ENCODE results near the gene PEPD.

PEPD gene

GRCh38 chr19:33399745-33400681 is 121.6 kb downstream of the PEPD start:
- H3K4me3 Mint-ChIP-seq, result no peak overlapping the region
- H3K9me3 Mint-ChIP-seq (ENCODE audit: low read depth), result no peaks in the 10 kb centered on the region
- no peak overlapping the region for H3K27ac Mint-ChIP-seq
- H3K36me3 Mint-ChIP-seq, result no peaks in the 10 kb centered on the region
- no peaks in the 10 kb centered on the region for H3K27me3 Mint-ChIP-seq
- no peaks in the 10 kb centered on the region for H3K4me1 Mint-ChIP-seq (ENCODE audit: low read depth)

GRCh38 chr19:33399081-33399744 is 122.4 kb downstream of the PEPD start:
- Mint-ChIP-seq H3K27ac (no peak overlapping the region), H3K4me1 (ENCODE audit: low read depth) (no peaks in the 10 kb centered on the region), H3K4me3 (no peak overlapping the region), H3K27me3 (no peaks in the 10 kb centered on the region), H3K36me3 (no peaks in the 10 kb centered on the region), H3K9me3 (ENCODE audit: low read depth) (no peaks in the 10 kb centered on the region)

DNA sequence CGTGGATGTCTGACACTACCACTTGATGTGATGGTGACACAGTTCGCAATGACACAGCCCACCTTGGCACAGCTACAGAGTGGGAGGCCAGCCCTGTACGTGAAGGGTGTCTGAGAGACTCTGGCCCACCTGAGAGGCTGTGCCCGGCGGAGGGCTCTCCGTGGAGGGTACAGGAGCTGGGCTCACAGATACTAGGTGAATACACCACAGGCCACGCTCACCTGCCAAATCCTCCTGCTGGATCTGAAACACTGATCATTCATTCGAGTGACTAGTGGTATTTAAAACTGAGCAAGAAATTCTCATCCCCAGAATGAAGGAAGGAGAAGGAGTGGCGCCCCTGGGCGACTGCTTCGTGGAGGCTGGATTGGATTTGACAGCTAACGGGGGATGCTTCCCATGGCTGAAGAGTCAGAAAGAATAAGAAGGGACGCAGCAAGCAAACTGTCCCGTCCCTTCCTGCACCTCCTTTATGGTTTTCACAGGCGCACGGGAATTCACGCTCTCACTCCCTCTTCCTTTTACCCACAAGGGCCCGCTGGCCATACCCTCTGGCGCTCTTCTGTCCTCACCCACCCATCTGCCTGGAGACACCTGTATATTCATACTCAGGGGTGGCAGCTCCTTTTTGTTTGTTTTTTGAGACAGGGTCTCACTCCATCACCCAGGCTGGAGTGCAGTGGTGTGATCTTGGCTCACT is 123.1 kb downstream of the PEPD start:
- Mint-ChIP-seq H3K36me3 (no peaks in the 10 kb centered on the region), H3K4me1 (ENCODE audit: low read depth) (no peaks in the 10 kb centered on the region), H3K27ac (no peak overlapping the region), H3K4me3 (no peak overlapping the region), H3K9me3 (ENCODE audit: low read depth) (no peaks in the 10 kb centered on the region), H3K27me3 (no peaks in the 10 kb centered on the region)

DNA sequence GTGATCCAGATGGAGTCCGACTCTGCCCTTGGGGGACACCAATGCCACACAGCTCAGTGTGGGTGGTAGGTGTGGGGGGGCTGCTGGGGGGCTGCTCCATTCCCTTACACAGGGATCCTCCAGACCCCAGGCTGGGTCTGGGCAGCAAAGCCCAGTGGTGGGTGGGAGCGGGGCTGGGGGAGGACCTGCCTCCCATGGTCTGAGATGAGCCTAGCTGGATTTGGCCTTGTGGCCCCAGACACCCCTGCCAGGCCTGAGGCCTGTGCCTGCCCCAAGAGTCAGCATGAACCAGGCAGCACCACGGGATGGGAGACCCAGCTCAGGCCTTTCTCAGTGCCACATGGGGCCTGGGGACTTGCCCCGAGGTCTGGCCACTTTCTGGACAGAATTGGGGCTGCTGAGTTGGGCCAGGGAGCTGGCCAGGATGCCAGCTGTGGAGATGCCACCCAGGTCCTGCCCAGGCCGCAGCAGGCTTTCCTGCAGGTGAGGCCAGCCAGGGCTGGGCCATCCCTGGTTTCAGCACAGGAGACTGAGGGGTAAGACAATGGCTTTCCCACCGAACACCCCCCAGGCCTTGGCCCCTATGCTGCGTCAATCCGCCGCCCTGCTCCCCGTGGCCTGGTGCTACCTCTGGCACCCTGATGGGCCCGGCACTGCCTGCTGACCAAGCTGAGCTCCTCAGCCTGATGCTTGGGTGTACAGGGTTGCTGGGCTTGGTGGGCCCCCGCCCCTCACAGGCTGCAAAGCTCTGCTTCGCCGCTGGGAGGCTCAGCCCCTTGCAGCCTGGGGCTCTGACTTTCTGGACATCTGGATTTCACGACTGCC is 123.8 kb downstream of the PEPD start:
- Mint-ChIP-seq H3K36me3 (no peaks in the 10 kb centered on the region), H3K27ac (no peak overlapping the region), H3K4me1 (ENCODE audit: low read depth) (no peaks in the 10 kb centered on the region)

DNA sequence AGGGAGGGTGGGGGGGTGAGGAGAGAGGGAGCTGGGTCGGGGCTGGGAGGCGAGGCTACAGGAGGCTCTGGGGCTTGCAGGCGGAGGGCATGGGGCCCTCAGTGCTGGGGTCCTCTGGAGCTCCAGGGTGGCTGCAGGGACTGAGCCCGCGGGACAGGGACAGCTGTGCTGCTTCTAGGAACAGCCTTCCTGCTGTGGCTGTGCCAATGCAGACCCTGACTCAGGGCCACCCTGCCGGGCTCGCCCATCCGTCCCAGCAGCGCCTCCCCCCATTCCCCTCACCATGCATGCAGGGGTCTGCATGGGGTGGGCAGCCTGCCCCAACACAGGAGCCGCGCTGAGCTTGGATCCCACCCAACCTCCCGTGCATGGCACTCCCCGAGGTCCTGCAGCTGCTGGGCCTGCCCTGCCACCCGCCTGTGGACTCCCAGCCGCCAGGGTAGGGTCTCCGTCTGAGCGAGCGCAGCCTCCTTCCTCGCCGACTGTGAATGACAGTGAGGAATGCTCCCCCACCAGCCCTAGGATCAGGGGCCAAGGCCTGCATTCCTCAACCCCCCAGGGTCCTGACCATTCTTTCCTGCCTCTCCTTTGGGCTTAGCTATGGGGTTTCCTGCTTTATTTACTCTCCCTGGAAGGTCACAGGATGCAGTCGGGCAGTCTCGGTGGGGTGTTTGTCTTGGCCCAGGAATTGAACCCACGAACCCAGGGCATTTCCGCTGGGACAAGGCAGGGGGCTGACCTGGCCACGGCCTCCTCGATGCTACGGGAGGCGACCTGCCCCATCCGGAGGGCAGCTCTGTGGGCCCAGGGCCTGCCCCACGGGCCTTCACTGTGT is 124.7 kb downstream of the PEPD start:
- no peak overlapping the region for H3K27ac Mint-ChIP-seq
- no peaks in the 10 kb centered on the region for H3K27me3 Mint-ChIP-seq
- no peaks in the 10 kb centered on the region for H3K9me3 Mint-ChIP-seq (ENCODE audit: low read depth)
- H3K36me3 Mint-ChIP-seq, result no peaks in the 10 kb centered on the region
- H3K4me1 Mint-ChIP-seq (ENCODE audit: low read depth), result no peaks in the 10 kb centered on the region
- H3K4me3 Mint-ChIP-seq, result no peak overlapping the region

More for the DNA sequence above, 123.8 kb downstream of the PEPD start:
- no peaks in the 10 kb centered on the region for H3K9me3 Mint-ChIP-seq (ENCODE audit: low read depth)
- no peak overlapping the region for H3K4me3 Mint-ChIP-seq
- no peaks in the 10 kb centered on the region for H3K27me3 Mint-ChIP-seq

DNA sequence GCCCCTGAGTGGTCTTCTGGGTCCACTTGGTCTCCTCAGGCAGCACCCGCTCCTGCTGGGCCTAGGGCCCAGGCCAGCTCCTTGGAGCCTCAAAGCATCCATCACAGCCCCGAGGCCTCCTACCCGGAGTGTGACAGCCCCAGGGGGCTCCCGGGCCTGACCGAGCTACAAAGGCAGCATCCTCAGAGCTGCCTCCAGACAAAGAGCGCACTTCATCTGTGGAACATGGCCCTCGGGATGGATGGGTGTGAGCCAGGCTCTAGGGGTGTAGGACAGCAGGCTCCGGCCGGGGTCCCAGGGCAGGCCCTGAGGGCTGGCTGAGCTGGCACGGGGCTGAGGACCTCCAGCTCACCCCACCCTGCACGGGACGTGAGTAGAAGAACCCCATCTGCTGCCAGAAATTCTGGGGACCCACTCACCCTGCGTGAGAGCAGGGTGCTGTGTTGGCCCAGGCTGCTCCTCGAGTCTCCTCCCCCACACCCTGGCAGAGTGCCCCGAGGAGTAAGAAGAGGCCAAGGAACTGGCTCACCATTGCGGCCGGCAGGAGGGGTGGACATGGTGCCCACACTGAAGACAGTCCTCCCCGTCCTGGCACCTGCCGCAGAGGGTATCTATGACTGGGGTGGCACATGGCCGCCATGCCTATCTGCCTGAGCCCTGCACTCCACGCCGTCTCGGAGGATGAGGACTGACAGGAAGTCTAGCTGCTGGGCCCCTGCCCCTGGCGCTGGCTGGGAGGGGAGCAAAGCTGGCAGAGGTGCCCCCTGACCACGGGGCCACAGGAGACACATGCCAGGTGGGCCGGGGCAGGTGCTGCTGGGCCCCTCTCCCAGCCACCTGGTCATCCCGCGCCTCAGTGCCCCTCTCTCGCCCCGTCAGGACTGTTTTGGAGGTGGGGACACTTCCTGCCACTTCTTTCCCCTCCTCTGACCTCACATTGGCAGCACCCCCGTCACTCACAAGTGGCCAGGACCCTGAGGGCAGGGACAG is 125.7 kb downstream of the PEPD start:
- Mint-ChIP-seq H3K27ac (no peak overlapping the region), H3K4me3 (no peak overlapping the region), H3K4me1 (ENCODE audit: low read depth) (no peaks in the 10 kb centered on the region), H3K36me3 (no peaks in the 10 kb centered on the region), H3K27me3 (no peaks in the 10 kb centered on the region), H3K9me3 (ENCODE audit: low read depth) (no peaks in the 10 kb centered on the region)

DNA sequence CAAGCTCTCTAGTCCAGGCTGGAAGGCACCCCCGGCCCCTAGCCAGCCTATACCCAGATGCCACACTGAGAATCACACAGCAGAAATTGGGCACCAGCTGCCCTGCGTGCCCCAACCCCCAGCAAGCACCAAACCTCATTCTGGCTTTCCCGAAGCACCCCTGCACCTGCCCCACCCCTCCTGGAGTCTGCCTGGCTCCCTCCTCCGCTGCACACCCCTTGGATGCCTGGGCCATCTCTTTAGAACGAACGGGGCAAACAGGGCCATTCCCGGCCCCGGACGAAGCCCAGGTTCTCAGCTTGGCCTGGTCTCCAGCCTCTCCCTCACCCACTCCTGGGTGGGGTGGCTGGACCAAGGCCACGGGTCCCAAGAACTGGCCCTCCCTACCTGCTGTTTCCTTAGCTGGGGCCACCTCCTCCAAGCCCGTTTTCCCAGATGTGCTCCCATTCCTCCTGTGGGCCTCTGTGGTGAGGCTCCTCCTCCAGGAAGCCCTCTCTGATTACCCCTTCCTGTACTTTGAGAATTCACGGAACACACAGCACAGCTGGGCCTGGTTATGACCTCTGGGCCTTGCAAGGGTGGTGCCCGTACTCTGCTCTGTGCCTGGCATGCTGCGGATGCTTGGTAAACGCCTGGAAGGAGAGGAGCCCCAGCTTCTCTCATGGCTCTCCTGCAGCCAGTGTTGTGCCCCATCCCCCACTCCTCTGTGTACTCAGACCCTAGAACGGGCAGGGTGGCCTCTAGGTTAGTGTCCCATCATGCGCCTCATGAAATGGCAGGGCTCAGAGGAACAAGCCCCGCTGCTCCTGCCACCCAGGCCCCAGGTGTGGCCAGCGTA is 126.6 kb downstream of the PEPD start:
- no peaks in the 10 kb centered on the region for H3K4me1 Mint-ChIP-seq (ENCODE audit: low read depth)
- no peaks in the 10 kb centered on the region for H3K36me3 Mint-ChIP-seq
- no peaks in the 10 kb centered on the region for H3K27me3 Mint-ChIP-seq
- H3K4me3 Mint-ChIP-seq, result no peak overlapping the region
- H3K27ac Mint-ChIP-seq, result no peak overlapping the region
- no peaks in the 10 kb centered on the region for H3K9me3 Mint-ChIP-seq (ENCODE audit: low read depth)

DNA sequence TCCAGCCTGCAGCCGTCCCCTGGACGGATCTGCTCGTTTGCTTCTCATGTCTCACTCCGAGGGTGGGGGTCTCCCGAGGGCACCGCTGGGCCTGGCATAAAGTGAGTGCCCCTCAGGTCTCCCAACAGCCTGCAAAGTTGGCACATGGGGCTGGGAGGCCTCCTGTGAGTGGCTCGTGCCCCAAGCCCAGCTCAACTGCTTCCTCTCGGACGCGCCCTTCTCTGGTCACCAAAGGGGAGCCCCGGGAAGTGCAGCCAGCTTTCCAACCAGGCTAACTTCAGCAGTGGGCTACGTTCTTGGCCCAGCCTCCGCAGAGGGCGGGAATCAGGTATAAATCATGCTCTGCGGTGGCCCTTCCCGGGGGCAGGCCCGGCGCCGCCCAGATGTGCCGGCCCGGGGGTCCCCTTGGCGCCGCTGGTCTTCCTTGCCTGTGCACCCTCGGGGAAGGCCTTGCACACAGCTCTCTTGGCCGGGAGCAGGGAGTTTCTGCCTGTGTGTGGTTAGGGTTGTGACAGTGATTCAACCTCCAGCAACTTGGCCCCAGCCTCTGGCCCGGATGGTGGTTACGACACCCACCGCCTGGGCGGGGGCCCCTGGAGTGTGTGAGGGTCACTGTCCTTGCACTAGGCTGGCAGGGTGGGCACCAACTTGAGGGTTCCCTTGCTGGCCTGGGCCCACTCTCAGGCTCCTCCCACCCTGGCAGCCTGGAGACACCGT is 127.4 kb downstream of the PEPD start:
- H3K4me3 Mint-ChIP-seq, result no peak overlapping the region
- no peaks in the 10 kb centered on the region for H3K4me1 Mint-ChIP-seq (ENCODE audit: low read depth)
- no peak overlapping the region for H3K27ac Mint-ChIP-seq
- no peaks in the 10 kb centered on the region for H3K9me3 Mint-ChIP-seq (ENCODE audit: low read depth)
- H3K36me3 Mint-ChIP-seq, result no peaks in the 10 kb centered on the region
- H3K27me3 Mint-ChIP-seq, result no peaks in the 10 kb centered on the region

GRCh38 chr19:33393286-33394005 is 128.1 kb downstream of the PEPD start:
- Mint-ChIP-seq H3K36me3 (no peaks in the 10 kb centered on the region), H3K4me3 (no peak overlapping the region), H3K9me3 (ENCODE audit: low read depth) (no peaks in the 10 kb centered on the region), H3K27me3 (no peaks in the 10 kb centered on the region), H3K4me1 (ENCODE audit: low read depth) (no peaks in the 10 kb centered on the region), H3K27ac (no peak overlapping the region)

DNA sequence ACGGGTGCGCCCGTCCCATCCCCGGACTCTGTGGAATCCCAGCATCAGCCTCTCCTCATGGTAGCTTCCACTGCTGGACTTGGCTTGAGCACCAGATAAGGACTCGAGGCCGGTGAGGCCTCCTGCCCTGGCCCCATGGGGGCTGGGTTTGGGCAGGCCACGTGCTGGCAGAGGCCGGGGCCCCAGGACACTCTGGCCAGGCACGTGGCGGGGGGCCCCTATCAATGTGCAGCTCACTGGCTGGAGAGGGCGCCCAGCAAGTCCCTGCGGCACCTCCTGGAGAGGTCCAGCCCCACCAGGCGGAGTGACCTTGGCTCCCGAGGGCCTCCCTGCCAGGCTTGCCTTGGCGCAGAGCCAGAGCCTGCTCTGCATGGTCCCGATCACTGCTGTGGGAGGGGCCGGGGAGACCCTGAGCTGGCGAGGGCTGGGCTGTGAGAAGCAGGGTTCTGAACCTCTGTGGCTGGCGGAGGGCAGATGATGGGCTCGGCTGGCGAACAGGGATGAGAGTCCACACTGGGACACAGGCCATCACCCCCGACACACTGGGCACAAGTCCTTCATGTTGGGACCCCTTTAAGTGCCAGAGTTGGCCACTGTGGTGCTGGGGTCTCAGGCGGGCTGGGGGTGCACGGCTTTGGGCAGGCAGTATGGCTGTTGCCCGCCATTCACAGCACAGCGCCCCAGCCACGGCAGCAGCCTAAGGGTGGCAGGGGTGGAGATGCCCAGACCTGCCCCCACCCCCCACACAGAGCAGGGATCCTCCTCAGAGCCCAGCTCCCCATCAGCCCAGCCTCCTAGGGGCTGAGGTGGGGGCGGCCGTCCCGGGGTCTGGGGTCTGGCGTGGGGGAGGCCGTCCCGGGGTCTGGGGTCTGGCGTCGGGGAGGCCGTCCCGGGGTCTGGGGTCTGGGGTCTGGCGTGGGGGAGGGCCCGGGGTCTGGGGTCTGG is 129.0 kb downstream of the PEPD start:
- Mint-ChIP-seq H3K4me1 (ENCODE audit: low read depth) (no peaks in the 10 kb centered on the region), H3K27me3 (no peaks in the 10 kb centered on the region), H3K9me3 (ENCODE audit: low read depth) (no peaks in the 10 kb centered on the region), H3K36me3 (no peaks in the 10 kb centered on the region), H3K27ac (no peak overlapping the region), H3K4me3 (no peak overlapping the region)
